Spleen (tissue), 11 donors: ENCODE measurements around the gene EPHA8. TPM values are rescaled to one million over a fixed set of nuclear protein-coding genes. Genes with fewer than 3 reads are reported as not detected.
A peak's percentile ranks its signal among the peaks of the same experiment; 100 is the strongest.

ENCODE experiments used
- DNase-seq: peaks from one replicate; pipeline ENCODE4 v3.0.0-alpha.2; 2020
- H3K27ac ChIP-seq, 8 donors: fragments of 200-600 bp; sonication (generic) in 7 of 8; 1 replicate in 4 of 8; 2 replicates in 4 of 8; pipeline versions ENCODE4 v1.5.0 to v1.8.0; 2016 to 2021; ENCODE audit warnings: inconsistent platforms in 4 of 8, mild to moderate bottlenecking in 4 of 8, moderate library complexity in 1 of 8
- H3K27me3 ChIP-seq, 7 donors: fragments of 200-600 bp; sonication (generic) in 6 of 7; replicated peaks in 1 of 7; 1 replicate in 4 of 7; 2 replicates in 3 of 7; pipeline versions ENCODE4 v1.5.0 to v1.8.0; 2016 to 2021; ENCODE audit warnings: inconsistent platforms in 3 of 7, mild to moderate bottlenecking in 1 of 7
- H3K36me3 ChIP-seq, 6 donors: fragments of 200-600 bp; sonication (generic) in 5 of 6; 1 replicate in 4 of 6; 2 replicates in 2 of 6; pipeline versions ENCODE4 v1.5.0 to v1.8.0; 2016 to 2021; ENCODE audit warnings: inconsistent platforms in 2 of 6
- H3K4me1 ChIP-seq, 6 donors: fragments of 200-600 bp; sonication (generic) in 5 of 6; 1 replicate in 3 of 6; 2 replicates in 3 of 6; pipeline versions ENCODE4 v1.5.0 to v1.8.0; 2016 to 2021; ENCODE audit warnings: inconsistent platforms in 3 of 6
- H3K4me3 ChIP-seq, 8 donors: fragments of 200-600 bp; sonication (generic) in 7 of 8; 1 replicate in 4 of 8; 2 replicates in 4 of 8; pipeline versions ENCODE4 v1.5.0 to v1.8.0; 2016 to 2021; ENCODE audit warnings: inconsistent platforms in 4 of 8, mild to moderate bottlenecking in 4 of 8, moderate library complexity in 2 of 8
- H3K9me3 ChIP-seq, 8 donors: fragments of 200-600 bp; sonication (generic) in 7 of 8; 1 replicate in 4 of 8; 2 replicates in 4 of 8; pipeline versions ENCODE4 v1.5.0 to v1.8.0; 2016 to 2021; ENCODE audit warnings: inconsistent platforms in 4 of 8
- POLR2A ChIP-seq, 3 donors: fragments of 450-650 bp; IDR thresholded peaks; one replicate each; pipeline ENCODE4 v1.5.1; 2017; ENCODE audit warnings: antibody characterized with exemption in 3 of 3, mild to moderate bottlenecking in 1 of 3
- POLR2AphosphoS5 ChIP-seq, 3 donors: sonication (generic); formaldehyde crosslinking; IDR thresholded peaks; one replicate each; pipeline ENCODE4 v1.5.1; 2017; ENCODE audit warnings: antibody characterized with exemption in 3 of 3
- WGBS, 5 donors: extraction: QIAGEN DNeasy Blood & Tissue Kit in 3 of 5; methylation state at CpG; one replicate each; pipeline versions ENCODE4 v1.1.5 to v1.1.7; 2013 to 2018; 5-methylcytosine and 5-hydroxymethylcytosine counted together
- intact Hi-C: fragments of 100-400 bp; cut with DNase I; formaldehyde crosslinking; loops from one replicate; pipeline ENCODE4 v1.15.0; 2023; ENCODE audit warnings: low total_unique reads
- polyA plus RNA-seq, 3 donors: library from polyadenylated mRNA; stranded (reverse); fragments of 200-250 nt; gene quantifications; one replicate each; pipeline ENCODE4 v1.2.1, GENCODE V29; 2013
- total RNA-seq, 7 donors: library from RNA; depleted of rRNA in 3 of 7; stranded (reverse); fragments of >200 nt in 3 of 7; fragmentation: NEBNext Ultra II Directional in 4 of 7; extraction: Animal tissue kit (Norgen Biotek cat#: 25700) in 4 of 7; gene quantifications; one replicate each; pipeline versions ENCODE4 v1.1.0 to v1.2.1, GENCODE V29; 2016 to 2021
- TF ChIP-seq, protein P1 (sequence below), 11 experiments: fragments of 200-600 bp in 7 of 11; fragments of 450-650 bp in 4 of 11; sonication (generic) in 4 of 11; IDR thresholded peaks in 8 of 11; conservative IDR thresholded peaks in 3 of 11; 1 replicate in 7 of 11; 2 replicates in 4 of 11; pipeline versions ENCODE4 v1.4.0 to v1.8.0; 2016 to 2021; ENCODE audit warnings: antibody characterized with exemption in 11 of 11, inconsistent platforms in 4 of 11, mild to moderate bottlenecking in 1 of 11
- donor health status: healthy with polysubstance abuse.
- donor health status: DM: no; HTN: no; CAD: no; lungs with moderate emphysema.
- donor health status: DM: no; HTN: no; CAD: no.
- donor health status: Bipolar disorder and iron deficiency.
- donor health status: healthy.
- donor health status: DM: no; HTN: no; CAD: no.
- donor health status: DM: yes; HTN: yes; CAD: no.

EPHA8 gene
- total and polyA plus RNA-seq, 10 donors, result 0.30 to 9.2 (median 4.9) TPM

DNA sequence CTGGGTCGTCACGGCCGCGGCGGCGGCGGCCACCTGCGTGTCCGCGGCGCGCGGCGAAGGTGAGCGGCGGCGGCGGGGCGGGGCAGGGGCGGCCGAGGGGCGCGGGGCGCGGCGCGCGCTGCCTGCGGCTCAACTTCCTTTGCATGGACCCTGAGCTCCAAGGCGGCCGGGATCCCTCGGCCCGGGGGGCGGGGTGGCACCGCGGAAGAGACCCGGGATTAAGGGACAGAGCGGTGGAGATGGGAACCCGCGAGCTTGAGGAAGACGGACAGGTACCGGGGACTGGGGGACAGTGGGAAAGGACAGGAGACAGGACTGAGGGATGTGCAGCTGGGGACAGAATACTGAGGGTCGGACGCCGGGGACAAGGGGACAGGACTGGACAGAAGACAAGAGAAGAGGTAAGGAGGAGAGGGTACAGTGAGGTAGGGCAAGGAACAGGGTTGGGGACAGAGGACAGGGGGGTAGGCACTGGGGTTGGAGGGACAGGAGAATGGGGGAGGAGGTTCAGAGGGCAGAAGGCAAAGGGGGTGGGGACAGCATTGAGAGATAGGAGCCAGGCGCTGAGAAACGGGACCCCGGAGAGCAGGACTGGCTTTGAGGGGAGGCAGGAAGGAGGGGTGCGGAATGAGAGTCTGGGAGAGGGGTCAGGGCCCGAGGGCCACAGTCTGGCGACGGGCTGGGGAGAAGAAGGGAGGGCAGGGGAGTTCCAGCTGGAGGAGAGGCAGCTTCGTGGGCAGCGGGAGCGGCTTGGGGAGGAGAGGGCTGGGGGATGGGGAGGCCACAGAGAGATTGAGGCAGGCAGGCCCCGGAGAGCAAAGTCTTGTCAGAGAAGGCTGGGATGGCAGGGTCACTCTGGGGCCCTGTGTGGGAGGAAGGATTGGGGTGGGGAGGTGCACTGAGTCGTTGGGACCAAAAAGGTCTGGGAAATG is 648 bp downstream of the EPHA8 start:
- Histone ChIP-seq H3K4me1 (peaks cover 0 to 12% (median 2%) of the 10 kb centered on the region in 6 donors), H3K27ac (no peak overlapping the region), H3K36me3 (no peaks in the 10 kb centered on the region), H3K4me3 (peak overlapping the region in 4 of 8 donors; percentile 14 to 51 (median 22)), H3K9me3 (no peaks in the 10 kb centered on the region), H3K27me3 (peaks cover 0 to 85% (median 20%) of the 10 kb centered on the region in 7 donors)
- WGBS, 5 donors, result 4 to 11% (median 6%) methylated on average over 29 to 57 of the region's 57 CpGs
- TF ChIP-seq, protein P1, sequence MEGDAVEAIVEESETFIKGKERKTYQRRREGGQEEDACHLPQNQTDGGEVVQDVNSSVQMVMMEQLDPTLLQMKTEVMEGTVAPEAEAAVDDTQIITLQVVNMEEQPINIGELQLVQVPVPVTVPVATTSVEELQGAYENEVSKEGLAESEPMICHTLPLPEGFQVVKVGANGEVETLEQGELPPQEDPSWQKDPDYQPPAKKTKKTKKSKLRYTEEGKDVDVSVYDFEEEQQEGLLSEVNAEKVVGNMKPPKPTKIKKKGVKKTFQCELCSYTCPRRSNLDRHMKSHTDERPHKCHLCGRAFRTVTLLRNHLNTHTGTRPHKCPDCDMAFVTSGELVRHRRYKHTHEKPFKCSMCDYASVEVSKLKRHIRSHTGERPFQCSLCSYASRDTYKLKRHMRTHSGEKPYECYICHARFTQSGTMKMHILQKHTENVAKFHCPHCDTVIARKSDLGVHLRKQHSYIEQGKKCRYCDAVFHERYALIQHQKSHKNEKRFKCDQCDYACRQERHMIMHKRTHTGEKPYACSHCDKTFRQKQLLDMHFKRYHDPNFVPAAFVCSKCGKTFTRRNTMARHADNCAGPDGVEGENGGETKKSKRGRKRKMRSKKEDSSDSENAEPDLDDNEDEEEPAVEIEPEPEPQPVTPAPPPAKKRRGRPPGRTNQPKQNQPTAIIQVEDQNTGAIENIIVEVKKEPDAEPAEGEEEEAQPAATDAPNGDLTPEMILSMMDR (IDR thresholded peaks at IDR 0.05 in 8 of 11, conservative IDR thresholded peaks at IDR 0.05 in 3 of 11), result no peak
- no peak for TF ChIP-seq POLR2A (IDR thresholded peaks at IDR 0.05)
- no peak for TF ChIP-seq POLR2AphosphoS5 (IDR thresholded peaks at IDR 0.05)
- intact Hi-C loops, result no loop called here
- no peak for DNase-seq

DNA sequence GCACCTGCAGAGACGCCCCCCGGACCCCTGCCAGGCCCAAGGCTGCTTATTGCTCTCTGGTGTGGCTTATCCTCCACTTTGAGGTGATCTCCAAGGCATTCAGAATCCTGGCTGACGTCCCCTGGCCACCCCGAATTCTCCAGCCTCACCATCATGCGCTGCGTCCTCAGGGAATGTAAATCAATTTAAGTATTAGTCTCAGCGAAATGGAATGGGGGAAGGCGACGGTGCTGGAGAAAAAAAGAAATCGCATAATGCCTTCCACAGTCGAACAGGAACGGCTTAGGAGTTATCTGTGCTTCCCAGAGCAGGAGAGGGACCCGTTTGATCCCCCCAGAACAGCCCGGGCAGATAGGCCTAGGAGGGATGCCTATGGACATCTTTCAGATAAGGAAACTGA is 2.9 kb downstream of the EPHA8 start:
- 76 to 87% (median 81%) methylated on average over 14 of the region's 14 CpGs for WGBS, 5 donors
- H3K4me1 ChIP-seq, result peaks cover 0 to 12% (median 2%) of the 10 kb centered on the region in 6 donors
- intact Hi-C loops, result no loop called here
- no peak for DNase-seq
- TF ChIP-seq POLR2AphosphoS5 (IDR thresholded peaks at IDR 0.05) (no peak), POLR2A (IDR thresholded peaks at IDR 0.05) (no peak)
- TF ChIP-seq, protein P1 (IDR thresholded peaks at IDR 0.05 in 8 of 11, conservative IDR thresholded peaks at IDR 0.05 in 3 of 11), result no peak
- H3K4me3 ChIP-seq, result no peak overlapping the region
- peaks cover 0 to 62% (median 20%) of the 10 kb centered on the region in 7 donors for H3K27me3 ChIP-seq
- H3K9me3 ChIP-seq, result no peaks in the 10 kb centered on the region
- H3K27ac ChIP-seq, result no peak overlapping the region
- H3K36me3 ChIP-seq, result no peaks in the 10 kb centered on the region

DNA sequence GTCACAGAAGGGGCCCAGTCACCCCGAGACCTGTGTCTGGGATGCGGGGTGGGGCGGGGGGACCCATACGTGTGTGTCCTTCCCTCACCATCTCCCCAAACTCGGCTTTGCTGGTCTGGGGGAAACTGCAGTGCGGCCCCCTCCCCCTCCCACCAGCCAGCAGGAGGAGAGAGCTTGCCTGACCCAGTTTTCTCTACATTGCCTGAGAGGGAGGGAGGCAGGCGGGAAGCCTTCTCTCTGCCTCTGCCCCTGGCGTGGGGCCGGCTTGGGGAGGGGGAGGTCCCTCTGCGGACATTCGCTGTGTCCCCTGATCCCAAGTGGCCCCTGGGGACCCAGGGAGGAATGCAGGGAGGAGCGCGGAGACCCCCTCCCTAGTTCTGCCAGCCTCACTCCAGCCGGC is 3.9 kb downstream of the EPHA8 start:
- Histone ChIP-seq H3K36me3 (no peaks in the 10 kb centered on the region), H3K4me1 (peaks cover 0 to 12% (median 2%) of the 10 kb centered on the region in 6 donors), H3K27me3 (peaks cover 0 to 54% (median 15%) of the 10 kb centered on the region in 7 donors), H3K9me3 (no peaks in the 10 kb centered on the region), H3K4me3 (no peak overlapping the region), H3K27ac (no peak overlapping the region)
- WGBS, 5 donors, result 33 to 50% (median 48%) methylated on average over 9 to 14 of the region's 14 CpGs
- TF ChIP-seq POLR2A (IDR thresholded peaks at IDR 0.05) (no peak), POLR2AphosphoS5 (IDR thresholded peaks at IDR 0.05) (no peak)
- TF ChIP-seq, protein P1 (IDR thresholded peaks at IDR 0.05 in 8 of 11, conservative IDR thresholded peaks at IDR 0.05 in 3 of 11), result no peak
- DNase-seq, result no peak
- intact Hi-C loops, result no loop called here

DNA sequence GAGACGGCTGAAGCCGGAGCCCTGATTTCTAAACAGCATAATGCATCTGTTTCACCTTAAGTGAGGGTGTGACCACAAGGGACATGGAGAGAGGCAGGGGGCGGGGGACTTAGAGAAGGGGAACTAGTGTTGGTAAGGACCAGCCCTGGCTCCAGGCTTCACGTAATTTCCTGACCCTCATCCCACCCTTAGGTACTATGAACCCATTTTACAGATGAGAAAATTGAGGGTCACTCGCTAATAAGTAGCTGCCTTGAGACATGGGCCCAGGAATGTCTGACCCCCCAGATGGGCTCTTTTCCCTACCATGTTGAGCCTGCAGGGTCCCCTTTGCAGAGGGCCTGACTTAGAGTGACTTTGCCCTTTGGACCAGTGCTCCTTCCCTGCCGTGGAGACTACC is 4.7 kb downstream of the EPHA8 start:
- no peaks in the 10 kb centered on the region for H3K36me3 ChIP-seq
- H3K4me1 ChIP-seq, result peaks cover 0 to 7% (median under 1%) of the 10 kb centered on the region in 6 donors
- TF ChIP-seq POLR2A (IDR thresholded peaks at IDR 0.05) (no peak), POLR2AphosphoS5 (IDR thresholded peaks at IDR 0.05) (no peak)
- TF ChIP-seq, protein P1 (IDR thresholded peaks at IDR 0.05 in 8 of 11, conservative IDR thresholded peaks at IDR 0.05 in 3 of 11), result no peak
- DNase-seq, result no peak
- no peak overlapping the region for H3K27ac ChIP-seq
- no peak overlapping the region for H3K4me3 ChIP-seq
- WGBS, 5 donors, result 61 to 78% (median 75%) methylated on average over 6 of the region's 6 CpGs
- intact Hi-C loops, result no loop called here
- H3K9me3 ChIP-seq, result no peaks in the 10 kb centered on the region
- H3K27me3 ChIP-seq, result peaks cover 0 to 54% (median 7%) of the 10 kb centered on the region in 7 donors
